ENCODE measurements around the gene DTNB.

The DTNB gene

DNA sequence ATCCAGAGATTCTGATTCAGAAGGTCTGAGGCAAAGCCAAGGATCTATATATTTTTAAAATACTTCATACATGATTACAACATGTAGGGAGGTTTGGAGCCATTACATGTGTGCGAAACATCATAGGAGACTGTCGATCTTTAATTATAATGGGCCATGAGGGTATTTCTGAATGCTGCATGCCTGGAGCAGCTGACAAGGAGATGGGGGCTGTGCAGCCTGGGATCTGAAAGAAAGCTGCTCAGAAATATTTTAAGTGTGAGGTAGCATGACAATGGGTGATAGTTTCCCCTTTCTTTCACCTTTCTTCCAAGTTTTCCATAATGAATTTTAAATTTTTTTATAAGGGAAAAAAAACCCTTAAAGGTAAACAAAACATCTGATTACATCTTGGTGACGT lies 229.6 kb downstream of the DTNB start:
- ChIA-PET POLR2A (no interaction called here), CTCF (no interaction called here)

DNA sequence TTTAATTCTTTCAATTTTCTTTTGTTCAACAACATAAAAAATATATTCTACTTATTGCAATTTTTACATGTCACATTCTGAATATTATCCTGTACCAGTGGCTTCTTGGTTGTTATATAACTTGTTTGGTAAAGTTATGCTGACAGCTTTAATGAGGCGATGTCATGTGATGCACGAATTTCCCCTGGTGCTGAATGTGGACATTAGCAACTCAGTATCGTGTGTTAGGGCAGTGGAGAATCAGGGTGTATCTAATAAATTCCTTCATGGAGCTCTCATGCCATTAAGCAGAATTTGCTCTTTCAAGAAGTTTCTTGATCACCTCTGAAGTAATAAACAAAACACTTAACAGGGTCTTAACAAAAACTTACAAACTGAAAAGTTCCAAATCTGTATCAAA lies 232.0 kb downstream of the DTNB start:
- no peak overlapping the region for H3K4me3 ChIP-seq (ENCODE audit: low read depth, low read length)
- no peak for DNase-seq (ENCODE audit: low read depth, low spot score)
- CTCF ChIA-PET: interaction anchor here (1.4 kb wide), 1 partner anchor 79 kb away, joined by 5 read pairs; no protein-coding TSS in a partner anchor
- TF ChIP-seq, protein P1, sequence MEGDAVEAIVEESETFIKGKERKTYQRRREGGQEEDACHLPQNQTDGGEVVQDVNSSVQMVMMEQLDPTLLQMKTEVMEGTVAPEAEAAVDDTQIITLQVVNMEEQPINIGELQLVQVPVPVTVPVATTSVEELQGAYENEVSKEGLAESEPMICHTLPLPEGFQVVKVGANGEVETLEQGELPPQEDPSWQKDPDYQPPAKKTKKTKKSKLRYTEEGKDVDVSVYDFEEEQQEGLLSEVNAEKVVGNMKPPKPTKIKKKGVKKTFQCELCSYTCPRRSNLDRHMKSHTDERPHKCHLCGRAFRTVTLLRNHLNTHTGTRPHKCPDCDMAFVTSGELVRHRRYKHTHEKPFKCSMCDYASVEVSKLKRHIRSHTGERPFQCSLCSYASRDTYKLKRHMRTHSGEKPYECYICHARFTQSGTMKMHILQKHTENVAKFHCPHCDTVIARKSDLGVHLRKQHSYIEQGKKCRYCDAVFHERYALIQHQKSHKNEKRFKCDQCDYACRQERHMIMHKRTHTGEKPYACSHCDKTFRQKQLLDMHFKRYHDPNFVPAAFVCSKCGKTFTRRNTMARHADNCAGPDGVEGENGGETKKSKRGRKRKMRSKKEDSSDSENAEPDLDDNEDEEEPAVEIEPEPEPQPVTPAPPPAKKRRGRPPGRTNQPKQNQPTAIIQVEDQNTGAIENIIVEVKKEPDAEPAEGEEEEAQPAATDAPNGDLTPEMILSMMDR (IDR thresholded peaks at IDR 0.05; ENCODE audit: insufficient read depth, low read length, missing control alignments): no peak
- POLR2A ChIA-PET: interaction anchor here (0.6 kb wide), 1 partner anchor 114 kb away, joined by 5 read pairs; no protein-coding TSS in a partner anchor

More for the DNA sequence above, 229.6 kb downstream of the DTNB start:
- DNase-seq (ENCODE audit: low read depth, low spot score): no peak
- H3K4me3 ChIP-seq (ENCODE audit: low read depth, low read length): no peak overlapping the region
- TF ChIP-seq, protein P1 (IDR thresholded peaks at IDR 0.05; ENCODE audit: insufficient read depth, low read length, missing control alignments): no peak

DNA sequence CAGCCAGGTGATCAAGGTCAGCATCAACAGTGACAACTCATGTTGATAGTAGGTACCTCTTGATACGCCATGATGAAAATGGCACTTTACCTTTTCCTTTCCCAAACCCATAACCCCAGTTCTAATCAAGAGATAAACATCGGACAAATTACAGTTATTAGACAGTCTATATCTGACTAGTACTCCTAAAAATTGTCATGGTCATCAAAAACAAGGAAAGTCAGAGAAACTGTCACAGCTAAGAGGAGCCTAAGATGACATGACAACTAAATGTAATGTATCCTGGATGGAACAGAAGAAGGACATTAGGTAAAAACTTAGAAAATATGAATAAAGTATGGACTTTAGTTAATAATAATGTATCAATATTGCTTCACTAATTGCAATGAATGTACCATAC lies 234.6 kb downstream of the DTNB start:
- ChIA-PET POLR2A (no interaction called here), CTCF (interaction anchor here (1.1 kb wide), 1 partner anchor 64 kb away, joined by 3 read pairs; no protein-coding TSS in a partner anchor)
- DNase-seq (ENCODE audit: low read depth, low spot score): no peak
- TF ChIP-seq, protein P1 (IDR thresholded peaks at IDR 0.05; ENCODE audit: insufficient read depth, low read length, missing control alignments): no peak
- H3K4me3 ChIP-seq (ENCODE audit: low read depth, low read length): no peak overlapping the region

DNA sequence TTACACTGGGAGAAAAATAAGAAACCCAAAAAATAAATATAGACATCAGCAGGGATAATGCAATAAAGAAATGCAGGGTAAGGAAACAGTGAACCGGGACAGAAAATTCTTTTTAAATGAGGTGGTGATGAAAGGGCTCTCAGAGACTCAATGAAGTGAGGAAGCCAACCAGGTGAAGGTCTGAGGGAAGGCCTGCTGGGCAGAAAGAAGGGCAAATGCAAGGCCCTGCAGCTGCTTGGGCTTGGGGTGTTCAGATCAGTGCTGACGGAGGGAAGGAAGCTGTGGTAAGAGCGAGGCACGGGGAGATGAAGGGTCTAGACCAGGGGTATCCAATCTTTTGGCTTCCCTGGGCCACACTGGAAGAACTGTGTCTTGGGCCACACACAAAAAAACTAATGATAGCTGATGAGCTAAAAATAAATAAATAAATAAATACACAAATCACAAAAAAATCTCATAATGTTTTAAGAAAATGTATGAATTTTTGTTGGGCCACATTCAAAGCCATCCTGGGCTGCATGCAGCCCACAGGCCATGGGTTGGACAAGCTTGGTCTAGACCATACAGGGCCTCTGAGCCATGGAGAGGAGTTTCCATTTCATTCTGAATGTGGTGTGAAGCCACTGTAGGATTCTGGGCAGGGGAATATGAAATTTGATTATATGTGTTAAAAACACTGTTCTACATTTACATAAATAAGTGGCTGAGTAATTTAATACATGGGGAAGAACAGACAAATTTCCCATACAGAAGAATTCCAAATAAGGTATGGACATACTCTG lies 235.3 kb downstream of the DTNB start:
- CTCF ChIA-PET: interaction anchor here (1.1 kb wide), 1 partner anchor 63 kb away, joined by 3 read pairs; no protein-coding TSS in a partner anchor
- no peak for DNase-seq (ENCODE audit: low read depth, low spot score)
- TF ChIP-seq, protein P1 (IDR thresholded peaks at IDR 0.05; ENCODE audit: insufficient read depth, low read length, missing control alignments): no peak
- no peak overlapping the region for H3K4me3 ChIP-seq (ENCODE audit: low read depth, low read length)
- POLR2A ChIA-PET: no interaction called here

DNA sequence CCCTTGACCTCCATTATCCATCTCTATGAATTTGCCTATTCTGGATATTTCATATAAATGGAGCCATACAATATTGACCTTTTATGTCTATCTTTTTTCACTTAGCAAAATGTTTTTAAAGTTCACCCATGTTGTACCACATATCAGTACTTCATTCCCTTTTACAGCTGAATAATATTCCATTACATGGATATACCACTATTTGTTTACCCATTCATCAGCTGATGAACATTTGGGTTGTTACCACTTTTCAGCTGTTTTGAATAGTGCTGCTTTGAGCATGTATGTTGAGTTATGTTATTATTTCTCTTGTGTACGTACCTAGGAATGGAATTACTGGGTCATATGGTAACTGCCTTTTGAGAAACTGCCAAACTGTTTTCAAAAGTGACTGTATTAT lies 238.0 kb downstream of the DTNB start:
- ChIA-PET CTCF (no interaction called here), POLR2A (no interaction called here)
- no peak for DNase-seq (ENCODE audit: low read depth, low spot score)
- TF ChIP-seq, protein P1 (IDR thresholded peaks at IDR 0.05; ENCODE audit: insufficient read depth, low read length, missing control alignments): no peak
- no peak overlapping the region for H3K4me3 ChIP-seq (ENCODE audit: low read depth, low read length)

DNA sequence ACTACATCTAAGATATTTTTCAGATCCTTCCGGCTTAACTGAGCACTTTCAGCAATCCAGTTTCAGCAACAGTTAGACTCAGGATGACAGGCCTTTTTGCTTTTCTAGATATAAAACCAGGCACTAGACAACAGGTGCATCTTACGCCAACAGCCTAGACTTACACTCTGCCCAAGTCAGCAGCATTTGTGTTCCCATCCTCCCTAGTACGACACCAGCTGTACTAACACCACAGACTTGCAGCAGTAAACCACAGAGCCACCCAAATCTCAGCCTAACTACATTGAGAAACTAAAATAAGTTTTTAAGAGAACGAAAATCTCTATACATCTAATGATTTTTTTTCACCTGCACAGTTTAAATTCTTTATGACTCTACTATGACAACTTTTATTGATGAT lies 241.8 kb downstream of the DTNB start:
- POLR2A ChIA-PET: no interaction called here
- CTCF ChIA-PET: interaction anchor here (1.3 kb wide), 1 partner anchor 14 kb away, joined by 3 read pairs; no protein-coding TSS in a partner anchor
- DNase-seq (ENCODE audit: low read depth, low spot score): no peak
- TF ChIP-seq, protein P1 (IDR thresholded peaks at IDR 0.05; ENCODE audit: insufficient read depth, low read length, missing control alignments): no peak
- H3K4me3 ChIP-seq (ENCODE audit: low read depth, low read length): no peak overlapping the region

Measured in AG04449 (cell line).